ENCODE measurements around the gene SLC9A6. TPM values are rescaled to one million over a fixed set of nuclear protein-coding genes. Genes with fewer than 3 reads are reported as not detected.

SLC9A6 gene
- total RNA-seq, 1 donor from 2014 or later = 19.0 TPM

DNA sequence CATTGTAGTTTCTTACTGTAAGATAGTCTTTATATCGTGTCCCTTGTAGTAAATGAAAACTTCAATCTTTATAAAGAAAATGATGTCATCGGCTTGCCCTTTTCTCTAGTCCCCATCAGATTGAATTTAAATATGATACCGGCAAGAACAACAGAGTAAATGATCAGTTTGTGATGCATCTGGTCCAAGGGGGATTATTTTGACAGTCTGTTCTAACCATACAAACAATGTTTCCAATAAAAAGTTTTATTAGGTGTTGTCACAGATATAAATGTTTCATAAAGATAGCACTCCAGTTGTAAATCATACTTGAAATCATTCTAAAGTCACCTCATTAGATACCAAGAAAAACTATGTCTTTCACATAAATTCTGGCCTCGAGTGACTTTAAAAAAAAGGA, 72.3 kb downstream of the SLC9A6 start:
- Mint-ChIP-seq H3K36me3 (ENCODE audit: low read depth) (no peaks in the 10 kb centered on the region), H3K27ac (ENCODE audit: unreplicated experiment) (peak overlapping the region; percentile 95), H3K4me1 (ENCODE audit: low read depth) (peaks cover 54% of the 10 kb centered on the region), H3K27me3 (ENCODE audit: low read depth) (no peaks in the 10 kb centered on the region), H3K9me3 (ENCODE audit: low read depth) (peaks cover 5% of the 10 kb centered on the region), H3K4me3 (ENCODE audit: unreplicated experiment) (no peak overlapping the region)
- no peak for TF ChIP-seq CTCF (IDR thresholded peaks at IDR 0.05)
- no peak for DNase-seq (ENCODE audit: low spot score)

- no peaks in the 10 kb centered on the region for H3K36me3 Mint-ChIP-seq (ENCODE audit: low read depth)
- H3K4me1 Mint-ChIP-seq (ENCODE audit: low read depth) = peaks cover 69% of the 10 kb centered on the region
- TF ChIP-seq CTCF (IDR thresholded peaks at IDR 0.05) = no peak
- H3K9me3 Mint-ChIP-seq (ENCODE audit: low read depth) = peaks cover 5% of the 10 kb centered on the region
- H3K27me3 Mint-ChIP-seq (ENCODE audit: low read depth) = no peaks in the 10 kb centered on the region
- no peak overlapping the region for H3K4me3 Mint-ChIP-seq (ENCODE audit: unreplicated experiment)
- H3K27ac Mint-ChIP-seq (ENCODE audit: unreplicated experiment) = no peak overlapping the region
- no peak for DNase-seq (ENCODE audit: low spot score)
These were observed 74.1 kb downstream of the SLC9A6 start for GRCh38 chrX:136059350-136059749.

- H3K36me3 Mint-ChIP-seq (ENCODE audit: low read depth) = no peaks in the 10 kb centered on the region
- no peak overlapping the region for H3K27ac Mint-ChIP-seq (ENCODE audit: unreplicated experiment)
- peaks cover 61% of the 10 kb centered on the region for H3K4me1 Mint-ChIP-seq (ENCODE audit: low read depth)
- no peak for DNase-seq (ENCODE audit: low spot score)
- H3K27me3 Mint-ChIP-seq (ENCODE audit: low read depth) = no peaks in the 10 kb centered on the region
- H3K4me3 Mint-ChIP-seq (ENCODE audit: unreplicated experiment) = no peak overlapping the region
- H3K9me3 Mint-ChIP-seq (ENCODE audit: low read depth) = peaks cover 5% of the 10 kb centered on the region
- no peak for TF ChIP-seq CTCF (IDR thresholded peaks at IDR 0.05)
These were observed 76.1 kb downstream of the SLC9A6 start for GRCh38 chrX:136061286-136061685.

- Mint-ChIP-seq H3K27ac (ENCODE audit: unreplicated experiment) (no peak overlapping the region), H3K4me1 (ENCODE audit: low read depth) (peaks cover 60% of the 10 kb centered on the region), H3K27me3 (ENCODE audit: low read depth) (no peaks in the 10 kb centered on the region), H3K9me3 (ENCODE audit: low read depth) (peaks cover 5% of the 10 kb centered on the region), H3K4me3 (ENCODE audit: unreplicated experiment) (no peak overlapping the region), H3K36me3 (ENCODE audit: low read depth) (no peaks in the 10 kb centered on the region)
- TF ChIP-seq CTCF (IDR thresholded peaks at IDR 0.05) = no peak
- no peak for DNase-seq (ENCODE audit: low spot score)
These were observed 76.5 kb downstream of the SLC9A6 start for GRCh38 chrX:136061696-136062095.

DNA sequence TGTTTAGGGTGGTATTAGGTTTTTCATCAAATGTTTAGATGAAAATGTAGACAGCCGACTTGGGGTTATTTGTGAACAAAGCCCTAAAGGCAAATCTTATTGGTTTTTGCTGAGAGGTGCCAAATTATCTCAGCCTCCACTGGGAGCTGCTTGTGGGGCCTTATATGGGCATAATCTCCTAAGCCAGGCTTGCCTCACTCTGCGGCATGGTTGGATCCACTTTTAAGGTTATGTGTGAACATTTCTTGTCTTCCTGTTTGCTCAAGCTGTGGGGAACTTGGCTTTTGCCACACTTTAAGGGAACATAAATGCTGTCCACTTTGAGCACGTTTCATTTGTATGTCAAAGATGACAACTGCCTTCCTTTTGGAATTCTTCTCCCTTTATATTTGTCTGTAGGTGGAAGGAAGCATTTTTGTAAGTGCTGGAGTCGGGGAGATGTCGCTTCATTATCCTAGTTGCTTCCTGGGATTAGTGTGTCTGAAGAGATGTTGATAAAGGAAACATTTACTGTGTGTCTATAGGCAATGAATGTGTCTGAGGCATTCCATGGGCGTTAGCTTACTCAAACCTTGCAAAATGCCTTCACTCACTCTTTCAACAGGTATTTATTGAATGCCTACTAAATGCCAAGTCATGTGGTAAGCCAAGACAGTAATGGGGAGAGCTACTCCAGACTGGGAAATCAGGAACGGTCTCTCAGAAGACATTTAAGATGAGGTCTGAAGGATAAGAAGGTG, 78.3 kb downstream of the SLC9A6 start:
- peaks cover 60% of the 10 kb centered on the region for H3K4me1 Mint-ChIP-seq (ENCODE audit: low read depth)
- no peak for DNase-seq (ENCODE audit: low spot score)
- H3K4me3 Mint-ChIP-seq (ENCODE audit: unreplicated experiment) = no peak overlapping the region
- H3K27me3 Mint-ChIP-seq (ENCODE audit: low read depth) = no peaks in the 10 kb centered on the region
- H3K9me3 Mint-ChIP-seq (ENCODE audit: low read depth) = peaks cover 5% of the 10 kb centered on the region
- peak overlapping the region; percentile 78 for H3K27ac Mint-ChIP-seq (ENCODE audit: unreplicated experiment)
- TF ChIP-seq CTCF (IDR thresholded peaks at IDR 0.05) = no peak
- H3K36me3 Mint-ChIP-seq (ENCODE audit: low read depth) = no peaks in the 10 kb centered on the region
